Esophagus squamous epithelium (tissue), 5 donors: ENCODE results near the gene MAP3K21. TPM values are rescaled to one million over a fixed set of nuclear protein-coding genes. Genes with fewer than 3 reads are reported as not detected.
A peak's percentile ranks its signal among the peaks of the same experiment; 100 is the strongest.

ENCODE experiments used
- DNase-seq: peaks from one replicate; lab custom pipeline; 2025; lab: John Stamatoyannopoulos, UW
- H3K27ac ChIP-seq, 4 donors: fragments of 200-600 bp; sonication (generic); one replicate each; pipeline ENCODE4 v1.5.1; 2016 to 2019; ENCODE audit warnings: mild to moderate bottlenecking in 1 of 4
- H3K27me3 ChIP-seq, 4 donors: fragments of 200-600 bp; sonication (generic); 1 replicate in 3 of 4; 2 replicates in 1 of 4; pipeline versions ENCODE4 v1.5.1 to v1.6.0; 2017 to 2021; ENCODE audit warnings: antibody characterized with exemption in 1 of 4
- H3K36me3 ChIP-seq, 3 donors: fragments of 200-600 bp; sonication (generic); one replicate each; pipeline ENCODE4 v1.5.1; 2016 to 2019
- H3K4me1 ChIP-seq, 3 donors: fragments of 200-600 bp; sonication (generic); one replicate each; pipeline ENCODE4 v1.5.1; 2017 to 2019
- H3K4me3 ChIP-seq, 4 donors: fragments of 200-600 bp; sonication (generic); 1 replicate in 3 of 4; 2 replicates in 1 of 4; pipeline ENCODE4 v1.5.1; 2016 to 2019; ENCODE audit warnings: mild to moderate bottlenecking in 2 of 4, moderate library complexity in 1 of 4
- H3K9me3 ChIP-seq, 3 donors: fragments of 200-600 bp; sonication (generic); one replicate each; pipeline ENCODE4 v1.5.1; 2016 to 2019
- POLR2A ChIP-seq, 4 donors: fragments of 450-650 bp; IDR thresholded peaks; one replicate each; pipeline ENCODE4 v1.6.1; 2017; ENCODE audit warnings: antibody characterized with exemption in 4 of 4, mild to moderate bottlenecking in 4 of 4, moderate library complexity in 3 of 4
- WGBS, 2 donors: methylation state at CpG; one replicate each; pipeline ENCODE4 v1.1.5; 2018; 5-methylcytosine and 5-hydroxymethylcytosine counted together
- intact Hi-C: fragments of 100-400 bp; cut with DNase I; formaldehyde crosslinking; loops from one replicate; pipeline ENCODE4 v1.15.0; 2022
- total RNA-seq, 4 donors: library from RNA; depleted of rRNA; stranded (reverse); fragments of >200 nt; gene quantifications; one replicate each; pipeline ENCODE4 v1.1.0, GENCODE V29; 2016
- TF ChIP-seq, protein P1 (sequence below), 6 experiments: fragments of 450-650 bp in 4 of 6; fragments of 200-600 bp in 2 of 6; sonication (generic) in 2 of 6; IDR thresholded peaks; one replicate each; pipeline ENCODE4 v1.5.1; 2016 to 2019; ENCODE audit warnings: antibody characterized with exemption in 6 of 6, mild to moderate bottlenecking in 4 of 6, moderate library complexity in 4 of 6
- donor health status: DM: yes; HTN: yes; CAD: no.

Gene MAP3K21
- total RNA-seq, 4 donors from 2014 or later, result 2.4 to 8.4 (median 4.8) TPM

DNA sequence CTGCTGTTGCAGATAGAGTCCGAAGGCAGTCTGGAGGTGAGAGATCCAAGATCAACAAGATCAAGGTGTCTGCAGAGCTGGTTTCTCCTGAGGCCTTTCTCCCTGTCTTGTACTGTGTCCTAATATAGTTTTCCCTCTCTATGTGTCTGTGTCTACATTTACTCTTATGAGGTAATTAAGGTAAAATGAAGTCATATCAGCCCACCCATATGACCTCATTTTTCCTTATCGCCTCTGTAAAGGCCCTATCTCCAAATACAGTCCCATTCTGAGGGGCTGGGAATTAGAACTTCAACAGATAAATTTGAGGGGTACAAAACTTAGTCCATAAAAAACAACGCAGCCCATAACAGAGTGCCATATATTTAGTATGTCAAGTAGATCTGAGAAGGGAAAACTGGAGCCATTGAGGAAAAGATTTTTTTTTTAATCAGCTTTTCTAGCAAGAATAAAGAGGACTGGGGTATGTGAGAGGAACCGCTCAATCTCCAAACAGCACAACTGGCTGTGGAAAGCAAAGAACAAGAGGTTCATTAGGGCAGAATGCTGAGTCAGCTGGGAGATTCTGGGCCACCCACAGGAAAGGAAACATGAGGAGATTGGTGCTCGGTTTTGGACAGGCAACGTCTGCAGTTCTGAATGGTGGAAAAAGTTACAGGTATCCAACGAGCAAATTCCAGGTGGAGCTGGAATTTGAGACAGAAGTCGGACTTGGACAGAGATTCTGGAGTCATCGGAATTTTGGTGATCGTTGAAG lies 65.7 kb downstream of the MAP3K21 start:
- Histone ChIP-seq H3K4me1 (no peaks in the 10 kb centered on the region), H3K4me3 (no peak overlapping the region), H3K27me3 (peaks cover 0 to 66% (median 0%) of the 10 kb centered on the region in 4 donors), H3K36me3 (no peaks in the 10 kb centered on the region), H3K27ac (no peak overlapping the region), H3K9me3 (no peaks in the 10 kb centered on the region)
- no peak for DNase-seq
- intact Hi-C loops, result no loop called here
- WGBS, 2 donors, result 55% methylated on average over 10 of the region's 10 CpGs
- TF ChIP-seq, protein P1, sequence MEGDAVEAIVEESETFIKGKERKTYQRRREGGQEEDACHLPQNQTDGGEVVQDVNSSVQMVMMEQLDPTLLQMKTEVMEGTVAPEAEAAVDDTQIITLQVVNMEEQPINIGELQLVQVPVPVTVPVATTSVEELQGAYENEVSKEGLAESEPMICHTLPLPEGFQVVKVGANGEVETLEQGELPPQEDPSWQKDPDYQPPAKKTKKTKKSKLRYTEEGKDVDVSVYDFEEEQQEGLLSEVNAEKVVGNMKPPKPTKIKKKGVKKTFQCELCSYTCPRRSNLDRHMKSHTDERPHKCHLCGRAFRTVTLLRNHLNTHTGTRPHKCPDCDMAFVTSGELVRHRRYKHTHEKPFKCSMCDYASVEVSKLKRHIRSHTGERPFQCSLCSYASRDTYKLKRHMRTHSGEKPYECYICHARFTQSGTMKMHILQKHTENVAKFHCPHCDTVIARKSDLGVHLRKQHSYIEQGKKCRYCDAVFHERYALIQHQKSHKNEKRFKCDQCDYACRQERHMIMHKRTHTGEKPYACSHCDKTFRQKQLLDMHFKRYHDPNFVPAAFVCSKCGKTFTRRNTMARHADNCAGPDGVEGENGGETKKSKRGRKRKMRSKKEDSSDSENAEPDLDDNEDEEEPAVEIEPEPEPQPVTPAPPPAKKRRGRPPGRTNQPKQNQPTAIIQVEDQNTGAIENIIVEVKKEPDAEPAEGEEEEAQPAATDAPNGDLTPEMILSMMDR (IDR thresholded peaks at IDR 0.05), result no peak
- TF ChIP-seq POLR2A (IDR thresholded peaks at IDR 0.05), result no peak

DNA sequence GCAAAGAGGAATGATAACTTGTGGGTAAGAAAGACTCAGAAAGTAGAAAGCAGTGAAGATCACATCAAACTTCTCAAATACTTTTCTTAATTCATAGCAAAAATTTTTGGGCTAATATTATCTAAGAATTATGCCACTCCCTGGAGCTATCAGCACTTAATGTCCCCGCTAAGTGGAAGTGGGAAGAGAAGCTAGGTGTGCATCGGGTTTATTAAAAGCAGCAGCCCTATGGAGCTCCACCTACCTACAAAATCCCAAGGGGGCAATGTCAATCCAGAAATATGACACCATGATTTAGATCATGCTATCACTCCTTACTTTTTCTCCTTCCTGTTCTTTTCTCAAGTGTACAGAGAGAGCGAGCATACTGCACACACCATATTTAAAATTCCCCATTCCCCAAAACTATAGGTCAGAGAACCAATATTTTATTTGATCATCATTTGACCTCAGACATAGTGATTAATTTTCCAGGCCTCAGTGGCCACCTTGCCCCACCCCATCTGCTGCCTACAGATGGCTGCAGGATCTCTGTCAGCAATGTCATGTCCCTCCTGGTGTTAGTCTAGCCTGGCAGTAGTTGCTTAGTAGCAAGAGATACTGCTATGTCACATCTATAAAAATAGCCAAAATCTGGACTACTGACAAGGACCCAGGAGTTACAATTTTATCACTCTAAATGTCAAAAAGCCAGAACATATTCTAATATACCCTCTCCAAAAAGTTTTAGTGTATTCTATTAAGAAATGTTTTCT lies 66.6 kb downstream of the MAP3K21 start:
- Histone ChIP-seq H3K9me3 (no peaks in the 10 kb centered on the region), H3K4me1 (no peaks in the 10 kb centered on the region), H3K27ac (no peak overlapping the region), H3K27me3 (peaks cover 0 to 60% (median 0%) of the 10 kb centered on the region in 4 donors), H3K36me3 (no peaks in the 10 kb centered on the region), H3K4me3 (no peak overlapping the region)
- intact Hi-C loops, result no loop called here
- TF ChIP-seq POLR2A (IDR thresholded peaks at IDR 0.05), result no peak
- TF ChIP-seq, protein P1 (IDR thresholded peaks at IDR 0.05), result no peak
- WGBS, 2 donors, result 74 to 79% methylated on average over 3 of the region's 3 CpGs
- no peak for DNase-seq

DNA sequence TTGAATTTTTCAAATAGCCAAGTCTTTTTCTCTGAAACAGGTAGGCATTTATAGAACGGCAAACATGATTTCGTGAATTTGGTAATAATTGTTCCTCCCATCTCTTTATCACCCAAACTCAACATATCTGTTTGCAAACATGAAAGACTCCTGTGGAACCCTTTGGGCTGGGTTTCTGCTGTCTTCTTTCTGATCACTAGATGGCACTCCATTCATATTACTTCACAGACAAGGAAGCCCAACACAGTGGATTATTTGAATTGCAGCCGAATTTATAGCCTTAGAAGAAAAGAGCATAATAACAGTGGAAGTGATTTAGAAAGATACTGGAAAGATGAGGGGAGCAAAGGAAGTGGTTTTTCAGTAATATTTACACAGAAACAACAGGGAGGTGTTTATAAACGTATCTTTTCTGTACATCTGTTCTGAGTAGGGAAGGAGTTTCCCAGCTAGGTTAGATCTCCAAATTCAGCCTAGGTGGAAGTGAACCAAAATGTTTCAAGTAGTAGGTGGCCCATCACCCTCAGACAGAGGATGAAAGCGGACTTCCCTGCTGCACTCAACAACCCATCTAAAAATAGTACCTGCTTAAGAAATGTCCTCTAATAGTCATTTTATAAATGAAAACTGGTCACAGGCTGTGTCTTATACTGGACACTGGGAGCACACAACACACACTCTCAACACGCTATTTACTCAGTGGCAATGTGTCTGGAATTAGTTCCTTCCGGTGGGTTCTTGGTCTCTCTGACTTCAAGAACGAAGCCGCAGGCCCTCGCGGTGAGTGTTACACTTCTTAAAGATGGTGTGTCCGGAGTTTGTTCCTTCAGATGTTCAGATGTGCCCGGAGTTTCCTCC lies 67.6 kb downstream of the MAP3K21 start:
- H3K4me3 ChIP-seq, result no peak overlapping the region
- DNase-seq, result no peak
- H3K27ac ChIP-seq, result no peak overlapping the region
- intact Hi-C loops, result no loop called here
- 44 to 56% methylated on average over 8 to 11 of the region's 13 CpGs for WGBS, 2 donors
- no peaks in the 10 kb centered on the region for H3K9me3 ChIP-seq
- H3K4me1 ChIP-seq, result no peaks in the 10 kb centered on the region
- H3K27me3 ChIP-seq, result peaks cover 0 to 50% (median 0%) of the 10 kb centered on the region in 4 donors
- no peak for TF ChIP-seq POLR2A (IDR thresholded peaks at IDR 0.05)
- TF ChIP-seq, protein P1 (IDR thresholded peaks at IDR 0.05), result peak in 5 of 6 experiments; percentile 45 to 78 (median 61)
- H3K36me3 ChIP-seq, result no peaks in the 10 kb centered on the region

DNA sequence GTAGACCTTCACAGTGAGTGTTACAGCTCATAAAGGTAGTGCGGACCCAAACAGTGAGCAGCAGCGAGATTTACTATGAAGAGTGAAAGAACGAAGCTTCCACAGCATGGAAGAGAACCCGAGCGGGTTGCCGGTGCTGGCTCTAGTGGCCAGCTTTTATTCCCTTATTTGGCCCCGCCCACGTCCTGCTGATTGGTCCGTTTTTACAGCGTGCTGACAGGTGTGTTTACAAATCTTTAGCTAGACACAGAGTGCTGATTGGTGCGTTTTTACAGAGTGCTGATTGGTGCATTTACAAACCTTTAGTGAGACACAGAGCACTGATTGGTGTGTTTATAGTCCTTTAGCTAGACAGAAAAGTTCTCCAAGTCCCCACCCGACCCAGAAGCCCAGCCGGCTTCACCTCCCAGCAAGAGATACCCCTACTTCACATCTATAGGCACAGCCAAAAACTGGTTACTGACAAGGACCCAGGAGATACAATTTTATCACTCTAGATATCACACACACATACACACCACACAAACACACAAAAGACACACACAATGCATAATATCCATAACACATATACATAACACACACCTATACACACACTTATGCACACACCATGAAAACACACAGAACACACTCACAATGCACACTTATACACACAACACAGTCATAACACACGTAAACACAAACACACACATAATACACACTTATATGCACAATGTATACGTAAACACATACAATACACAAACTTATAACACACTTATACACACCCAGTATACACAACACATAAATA lies 68.5 kb downstream of the MAP3K21 start:
- WGBS, 2 donors, result 79 to 81% methylated on average over 12 to 15 of the region's 15 CpGs
- intact Hi-C loops, result no loop called here

More for the DNA sequence above, 68.5 kb downstream of the MAP3K21 start:
- Histone ChIP-seq H3K36me3 (no peaks in the 10 kb centered on the region), H3K4me1 (no peaks in the 10 kb centered on the region), H3K4me3 (no peak overlapping the region), H3K27me3 (peaks cover 0 to 40% (median 0%) of the 10 kb centered on the region in 4 donors), H3K9me3 (no peaks in the 10 kb centered on the region), H3K27ac (no peak overlapping the region)
- no peak for DNase-seq
- TF ChIP-seq, protein P1 (IDR thresholded peaks at IDR 0.05), result no peak
- TF ChIP-seq POLR2A (IDR thresholded peaks at IDR 0.05), result no peak
